Type B pancreatic cell (in vitro differentiated cells): Measurements from ENCODE around the gene KIRREL3. TPM values are rescaled to one million over a fixed set of nuclear protein-coding genes. Genes with fewer than 3 reads are reported as not detected.

Source experiments
- DNase-seq: peaks from one replicate; pipeline ENCODE4 v3.0.0; 2021; ENCODE audit warnings: mixed read lengths; ENCODE audit not compliant: unreplicated experiment; ENCODE audit errors: extremely low spot score
- H3K27ac Mint-ChIP-seq: 2 replicates; pipeline ENCODE4 v1.8.0; 2021; ENCODE audit warnings: mild to moderate bottlenecking, mixed read lengths
- H3K27me3 Mint-ChIP-seq: 2 replicates; pipeline ENCODE4 v1.8.0; 2021; ENCODE audit warnings: mixed read lengths
- H3K36me3 Mint-ChIP-seq: 2 replicates; pipeline ENCODE4 v1.8.0; 2021; ENCODE audit warnings: mixed read lengths
- H3K4me1 Mint-ChIP-seq: one replicate; pipeline ENCODE4 v1.8.0; 2021; ENCODE audit warnings: mixed read lengths; ENCODE audit not compliant: unreplicated experiment
- H3K4me3 Mint-ChIP-seq: 2 replicates; pipeline ENCODE4 v1.8.0; 2021; ENCODE audit warnings: mild to moderate bottlenecking, mixed read lengths
- H3K9me3 Mint-ChIP-seq: 2 replicates; pipeline ENCODE4 v1.8.0; 2021; ENCODE audit warnings: mixed read lengths
- total RNA-seq: library from RNA; stranded (reverse); gene quantifications from 2 replicates; pipeline ENCODE4 v1.2.1, GENCODE V29; 2021; ENCODE audit warnings: low replicate concordance
- TF ChIP-seq, protein P1 (sequence below): fragments of 200-600 bp; sonication (generic); conservative IDR thresholded peaks from 2 replicates; pipeline ENCODE4 v1.5.0; 2021; ENCODE audit warnings: antibody characterized with exemption, mild to moderate bottlenecking

KIRREL3 gene
- total RNA-seq, 1 donor from 2014 or later = 4.1 TPM

DNA sequence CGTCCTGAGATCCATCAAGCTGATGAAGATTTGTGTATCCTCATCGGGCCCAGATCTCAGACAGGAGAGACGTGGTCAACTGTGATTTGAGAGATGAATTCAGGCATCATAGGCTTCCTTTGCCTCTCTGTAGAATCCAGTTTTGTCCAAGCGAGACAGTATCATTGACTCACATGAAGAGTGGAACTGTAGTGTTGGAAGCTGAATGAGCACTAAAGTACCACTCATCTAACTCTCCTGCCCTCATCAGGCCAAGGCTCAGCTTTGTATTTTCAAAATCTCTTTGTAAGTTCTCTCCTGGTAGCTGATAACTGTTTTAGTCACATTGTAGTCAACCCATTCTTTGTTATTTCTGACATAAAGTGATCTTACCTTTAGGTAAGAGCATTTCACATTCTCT, 85.1 kb downstream of the KIRREL3 start:
- DNase-seq = no peak
- Mint-ChIP-seq H3K27ac (no peak overlapping the region), H3K36me3 (no peaks in the 10 kb centered on the region)

DNA sequence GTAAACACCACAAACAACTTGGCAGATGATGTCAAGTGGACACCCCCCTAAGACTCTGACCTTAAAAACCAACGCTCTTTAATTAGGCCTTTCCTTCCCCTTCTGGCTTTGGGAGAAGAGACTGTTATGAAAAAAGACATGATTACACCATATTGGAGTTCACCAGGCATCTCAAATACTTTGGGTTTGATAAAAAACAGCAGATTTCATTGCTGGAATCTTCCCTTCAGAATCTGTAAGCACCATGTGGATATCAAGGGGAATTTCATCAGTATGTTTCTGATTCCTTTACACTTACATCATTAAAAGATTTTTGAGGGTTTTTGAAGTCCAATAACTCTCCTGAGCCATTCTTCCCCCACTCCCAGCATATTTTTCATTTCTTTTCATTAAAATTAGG, 85.6 kb downstream of the KIRREL3 start:
- Mint-ChIP-seq H3K9me3 (peaks cover 4% of the 10 kb centered on the region), H3K4me3 (no peak overlapping the region), H3K36me3 (no peaks in the 10 kb centered on the region), H3K27ac (no peak overlapping the region), H3K27me3 (no peaks in the 10 kb centered on the region), H3K4me1 (no peaks in the 10 kb centered on the region)
- no peak for DNase-seq
- TF ChIP-seq, protein P1, sequence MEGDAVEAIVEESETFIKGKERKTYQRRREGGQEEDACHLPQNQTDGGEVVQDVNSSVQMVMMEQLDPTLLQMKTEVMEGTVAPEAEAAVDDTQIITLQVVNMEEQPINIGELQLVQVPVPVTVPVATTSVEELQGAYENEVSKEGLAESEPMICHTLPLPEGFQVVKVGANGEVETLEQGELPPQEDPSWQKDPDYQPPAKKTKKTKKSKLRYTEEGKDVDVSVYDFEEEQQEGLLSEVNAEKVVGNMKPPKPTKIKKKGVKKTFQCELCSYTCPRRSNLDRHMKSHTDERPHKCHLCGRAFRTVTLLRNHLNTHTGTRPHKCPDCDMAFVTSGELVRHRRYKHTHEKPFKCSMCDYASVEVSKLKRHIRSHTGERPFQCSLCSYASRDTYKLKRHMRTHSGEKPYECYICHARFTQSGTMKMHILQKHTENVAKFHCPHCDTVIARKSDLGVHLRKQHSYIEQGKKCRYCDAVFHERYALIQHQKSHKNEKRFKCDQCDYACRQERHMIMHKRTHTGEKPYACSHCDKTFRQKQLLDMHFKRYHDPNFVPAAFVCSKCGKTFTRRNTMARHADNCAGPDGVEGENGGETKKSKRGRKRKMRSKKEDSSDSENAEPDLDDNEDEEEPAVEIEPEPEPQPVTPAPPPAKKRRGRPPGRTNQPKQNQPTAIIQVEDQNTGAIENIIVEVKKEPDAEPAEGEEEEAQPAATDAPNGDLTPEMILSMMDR = no peak

More for the DNA sequence above, 85.1 kb downstream of the KIRREL3 start:
- TF ChIP-seq, protein P1 = no peak
- no peak overlapping the region for H3K4me3 Mint-ChIP-seq
- no peaks in the 10 kb centered on the region for H3K27me3 Mint-ChIP-seq
- H3K4me1 Mint-ChIP-seq = no peaks in the 10 kb centered on the region
- peaks cover 4% of the 10 kb centered on the region for H3K9me3 Mint-ChIP-seq

DNA sequence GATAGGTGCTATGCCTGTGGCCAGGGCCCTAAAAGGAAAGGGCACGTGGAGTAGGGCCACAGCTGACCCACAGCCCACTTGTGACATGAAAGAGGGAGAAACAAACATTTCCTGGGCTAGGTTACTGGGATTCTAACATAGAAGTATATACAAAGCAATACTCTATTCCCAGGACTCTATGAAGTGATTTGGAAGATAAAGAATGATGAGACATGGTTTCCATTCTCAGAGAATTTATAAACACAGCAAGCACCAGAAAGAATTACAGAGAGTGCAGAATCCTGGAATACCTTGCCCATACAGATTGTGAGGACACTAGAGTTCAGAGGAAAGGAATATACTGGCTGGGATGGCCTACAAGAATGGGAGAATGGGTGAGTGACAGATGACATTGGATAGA, 86.4 kb downstream of the KIRREL3 start:
- TF ChIP-seq, protein P1 = no peak
- Mint-ChIP-seq H3K4me3 (no peak overlapping the region), H3K9me3 (peaks cover 4% of the 10 kb centered on the region), H3K36me3 (no peaks in the 10 kb centered on the region), H3K27ac (no peak overlapping the region), H3K27me3 (no peaks in the 10 kb centered on the region), H3K4me1 (no peaks in the 10 kb centered on the region)
- DNase-seq = no peak

DNA sequence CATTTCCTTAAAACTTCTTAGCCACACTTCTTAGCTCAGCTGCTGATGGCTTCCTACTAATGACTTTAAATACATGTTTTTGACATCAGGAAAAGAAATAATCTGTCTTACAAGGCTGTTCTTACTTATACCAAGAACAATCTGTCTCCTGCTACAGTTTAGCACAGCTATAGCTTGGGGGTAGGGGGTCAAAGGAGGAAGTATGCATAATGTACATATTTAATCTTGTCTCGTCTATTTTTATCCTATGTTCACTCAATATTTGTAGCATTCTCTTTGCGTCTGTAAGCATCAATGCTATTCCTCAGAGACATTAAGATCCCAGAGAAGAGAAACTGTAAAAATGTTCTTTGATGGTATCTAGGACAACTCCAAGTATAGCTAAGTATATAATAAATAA, 96.0 kb downstream of the KIRREL3 start:
- Mint-ChIP-seq H3K36me3 (no peaks in the 10 kb centered on the region), H3K4me1 (no peaks in the 10 kb centered on the region), H3K9me3 (no peaks in the 10 kb centered on the region), H3K27ac (no peak overlapping the region), H3K27me3 (no peaks in the 10 kb centered on the region), H3K4me3 (no peak overlapping the region)
- TF ChIP-seq, protein P1 = no peak
- DNase-seq = no peak

DNA sequence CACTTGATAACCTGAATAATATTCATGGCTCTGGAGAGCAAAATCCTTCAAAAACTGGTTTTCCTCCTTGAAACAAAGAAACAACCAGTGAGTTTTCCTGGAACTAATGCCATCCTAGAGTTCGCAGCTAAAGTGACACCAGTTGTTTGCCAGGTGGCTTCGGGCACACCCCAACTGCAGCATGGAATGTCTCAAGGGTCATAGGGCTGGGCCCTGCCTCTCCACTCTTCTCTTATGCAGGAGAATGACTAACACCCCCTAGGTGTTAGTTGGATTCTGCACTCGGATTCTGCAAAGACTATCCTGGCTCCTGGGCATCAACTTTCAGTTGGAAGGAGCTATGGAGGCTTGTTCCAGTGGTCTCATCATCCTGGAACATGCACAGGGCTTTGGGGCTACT, 98.8 kb downstream of the KIRREL3 start:
- no peak overlapping the region for H3K27ac Mint-ChIP-seq
- H3K9me3 Mint-ChIP-seq = no peaks in the 10 kb centered on the region
- no peaks in the 10 kb centered on the region for H3K36me3 Mint-ChIP-seq
- no peak overlapping the region for H3K4me3 Mint-ChIP-seq
- DNase-seq = no peak
- H3K27me3 Mint-ChIP-seq = no peaks in the 10 kb centered on the region
- no peaks in the 10 kb centered on the region for H3K4me1 Mint-ChIP-seq
- TF ChIP-seq, protein P1 = no peak
